ENCODE measurements around the gene PPP1R3E. TPM values are rescaled to one million over a fixed set of nuclear protein-coding genes. Genes with fewer than 3 reads are reported as not detected.

Gene PPP1R3E
- total and polyA plus RNA-seq, 2 of the 13 experiments (the other 11 are each of a cell fraction or from before 2014, with no cell fraction given), result 16.5 to 26.5 TPM

GRCh38 chr14:23301288-23301968, 1.2 kb downstream of the PPP1R3E start (continued):
- TF ChIP-seq AHDC1 (CRISPR knock-in tag; IDR thresholded peaks at IDR 0.05; ENCODE audit: borderline replicate concordance) (no peak), ZNF18 (CRISPR knock-in tag; IDR thresholded peaks at IDR 0.05; ENCODE audit: insufficient replicate concordance) (peak; percentile 3), GFI1 (CRISPR knock-in tag; IDR thresholded peaks at IDR 0.05; ENCODE audit: borderline replicate concordance) (no peak), ZNF503 (CRISPR knock-in tag; IDR thresholded peaks at IDR 0.05) (peak; percentile 82), XRCC5 (optimal IDR thresholded peaks at IDR 0.05; ENCODE audit: low read length) (peak; percentile 98), PPARG (CRISPR knock-in tag; conservative IDR thresholded peaks at IDR 0.05) (peak; percentile 95), CENPT (CRISPR knock-in tag; IDR thresholded peaks at IDR 0.05; ENCODE audit: low read depth) (peak; percentile 92), ZMYM3 (CRISPR knock-in tag; IDR thresholded peaks at IDR 0.05) (peak; percentile 55), RERE (CRISPR knock-in tag; IDR thresholded peaks at IDR 0.05; ENCODE audit: low read depth) (peak; percentile 85; the same call in 1 of the 2 replicates), ZNF124 (CRISPR knock-in tag; IDR thresholded peaks at IDR 0.05) (peak; percentile 95), ZNF564 (CRISPR knock-in tag; IDR thresholded peaks at IDR 0.05) (no peak), ZNF660 (CRISPR knock-in tag; IDR thresholded peaks at IDR 0.05; ENCODE audit: borderline replicate concordance, low read depth) (no peak)
